Sigmoid colon (tissue), 7 donors: Measurements from ENCODE around the gene SAP30BP. TPM values are rescaled to one million over a fixed set of nuclear protein-coding genes. Genes with fewer than 3 reads are reported as not detected.

Source experiments
- DNase-seq: peaks from one replicate; pipeline ENCODE4 v3.0.0-alpha.2; 2019
- H3K27ac ChIP-seq, 4 donors: fragments of 200-600 bp; sonication (generic); one replicate each; pipeline ENCODE4 v1.5.1; 2016 to 2019; ENCODE audit warnings: mild to moderate bottlenecking in 1 of 4
- H3K27me3 ChIP-seq, 3 donors: fragments of 200-600 bp; sonication (generic); one replicate each; pipeline ENCODE4 v1.5.1; 2019; ENCODE audit warnings: mild to moderate bottlenecking in 1 of 3
- H3K36me3 ChIP-seq, 4 donors: fragments of 200-600 bp; sonication (generic); one replicate each; pipeline ENCODE4 v1.5.1; 2016 to 2019
- H3K4me1 ChIP-seq, 4 donors: fragments of 200-600 bp; sonication (generic); one replicate each; pipeline ENCODE4 v1.5.1; 2017 to 2019
- H3K4me3 ChIP-seq, 4 donors: fragments of 200-600 bp; sonication (generic); one replicate each; pipeline ENCODE4 v1.5.1; 2017 to 2019; ENCODE audit warnings: mild to moderate bottlenecking in 2 of 4, moderate library complexity in 1 of 4
- H3K9me3 ChIP-seq, 4 donors: fragments of 200-600 bp in 3 of 4; sonication (generic) in 3 of 4; one replicate each; pipeline versions ENCODE4 v1.5.1 to v1.6.1; 2013 to 2019
- CTCF ChIP-seq, 4 experiments: fragments of 450-650 bp in 3 of 4; fragments of 200-600 bp in 1 of 4; IDR thresholded peaks; one replicate each; pipeline ENCODE4 v1.5.1; 2016 to 2019; ENCODE audit warnings: antibody characterized with exemption in 4 of 4, mild to moderate bottlenecking in 3 of 4, moderate library complexity in 2 of 4
- EP300 ChIP-seq, 4 donors: sonication (generic); formaldehyde crosslinking; IDR thresholded peaks; one replicate each; pipeline ENCODE4 v1.6.1; 2017; ENCODE audit warnings: antibody characterized with exemption in 4 of 4
- POLR2A ChIP-seq, 2 donors: fragments of 450-650 bp; IDR thresholded peaks; one replicate each; pipeline ENCODE4 v1.6.1; 2016; ENCODE audit warnings: antibody characterized with exemption in 2 of 2, mild to moderate bottlenecking in 2 of 2, moderate library complexity in 2 of 2
- POLR2AphosphoS5 ChIP-seq, 4 donors: sonication (generic); formaldehyde crosslinking; IDR thresholded peaks; one replicate each; pipeline ENCODE4 v1.6.1; 2017; ENCODE audit warnings: antibody characterized with exemption in 4 of 4
- WGBS, 2 donors: extraction: QIAGEN DNeasy Blood & Tissue Kit; methylation state at CpG; one replicate each; pipeline ENCODE4 v1.1.7; 2013; 5-methylcytosine and 5-hydroxymethylcytosine counted together
- intact Hi-C: fragments of 100-400 bp; cut with DNase I; formaldehyde crosslinking; loops from one replicate; pipeline ENCODE4 v1.15.1; 2023
- polyA plus RNA-seq, 3 donors: library from polyadenylated mRNA; stranded (reverse); fragments of 200-250 nt; gene quantifications; one replicate each; pipeline ENCODE4 v1.2.3, GENCODE V29; 2013
- total RNA-seq, 4 donors: library from RNA; depleted of rRNA; stranded (reverse); fragments of >200 nt; gene quantifications; one replicate each; pipeline ENCODE4 v1.1.0, GENCODE V29; 2016
- donor health status: healthy with polysubstance abuse.
- donor health status: Bipolar disorder and iron deficiency.
- donor health status: healthy.

SAP30BP gene
- total and polyA plus RNA-seq, 7 donors: 53.2 to 96.9 (median 60.4) TPM

GRCh38 chr17:75642182-75642783 lies 24.9 kb upstream of the SAP30BP start:
- intact Hi-C loops: no loop called here
- Histone ChIP-seq H3K27me3 (no peaks in the 10 kb centered on the region), H3K9me3 (no peaks in the 10 kb centered on the region), H3K36me3 (peaks cover 0 to 23% (median 0%) of the 10 kb centered on the region in 4 donors), H3K27ac (no peak overlapping the region), H3K4me3 (no peak overlapping the region), H3K4me1 (peaks cover 0 to 4% (median 0%) of the 10 kb centered on the region in 4 donors)
- no peak for DNase-seq
- no peak for TF ChIP-seq POLR2AphosphoS5 (IDR thresholded peaks at IDR 0.05)
- TF ChIP-seq POLR2A (IDR thresholded peaks at IDR 0.05): no peak
- no peak for TF ChIP-seq CTCF (IDR thresholded peaks at IDR 0.05)
- no peak for TF ChIP-seq EP300 (IDR thresholded peaks at IDR 0.05)
- 33 to 74% methylated on average over 7 of the region's 7 CpGs for WGBS, 2 donors

- Histone ChIP-seq H3K4me3 (no peak overlapping the region), H3K36me3 (peaks cover 0 to 26% (median 0%) of the 10 kb centered on the region in 4 donors), H3K9me3 (no peaks in the 10 kb centered on the region), H3K27ac (no peak overlapping the region), H3K27me3 (no peaks in the 10 kb centered on the region), H3K4me1 (no peaks in the 10 kb centered on the region)
- DNase-seq: no peak
- TF ChIP-seq POLR2AphosphoS5 (IDR thresholded peaks at IDR 0.05) (no peak), POLR2A (IDR thresholded peaks at IDR 0.05) (no peak), CTCF (IDR thresholded peaks at IDR 0.05) (no peak), EP300 (IDR thresholded peaks at IDR 0.05) (no peak)
- 74 to 88% methylated on average over 17 of the region's 17 CpGs for WGBS, 2 donors
- intact Hi-C loops: no loop called here
Measured at GRCh38 chr17:75642784-75643642, 24.1 kb upstream of the SAP30BP start.

DNA sequence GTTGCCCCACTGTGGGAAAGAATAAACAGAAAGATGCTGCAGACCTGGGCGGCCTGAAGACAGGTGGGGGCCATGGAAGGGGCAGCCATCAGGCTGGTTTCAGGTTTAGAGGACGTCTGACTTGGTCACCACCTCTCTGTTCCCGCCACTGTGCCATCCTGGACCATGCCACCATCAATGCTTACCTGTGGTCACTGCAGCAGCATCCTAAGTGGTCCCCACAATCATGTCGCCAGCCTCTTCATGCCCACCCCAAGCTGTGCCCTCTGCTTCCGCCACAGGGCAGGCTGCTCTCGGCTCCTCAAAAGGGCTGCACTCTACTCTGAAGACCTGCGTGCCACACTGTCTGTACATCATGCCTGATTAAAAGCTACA lies 23.5 kb upstream of the SAP30BP start:
- no peak overlapping the region for H3K27ac ChIP-seq
- no peak overlapping the region for H3K4me3 ChIP-seq
- H3K36me3 ChIP-seq: peaks cover 0 to 22% (median 0%) of the 10 kb centered on the region in 4 donors
- WGBS, 2 donors: 94% methylated on average over 7 of the region's 7 CpGs
- no peaks in the 10 kb centered on the region for H3K4me1 ChIP-seq
- intact Hi-C loops: no loop called here
- TF ChIP-seq POLR2A (IDR thresholded peaks at IDR 0.05) (no peak), POLR2AphosphoS5 (IDR thresholded peaks at IDR 0.05) (no peak), EP300 (IDR thresholded peaks at IDR 0.05) (no peak), CTCF (IDR thresholded peaks at IDR 0.05) (no peak)
- DNase-seq: no peak
- H3K9me3 ChIP-seq: no peaks in the 10 kb centered on the region
- H3K27me3 ChIP-seq: no peaks in the 10 kb centered on the region

- peak; percentile 37 for DNase-seq
- peak overlapping the region in 1 of 4 donors; percentile 11 for H3K27ac ChIP-seq
- WGBS, 2 donors: 21 to 65% methylated on average over 7 of the region's 7 CpGs
Measured at GRCh38 chr17:75645501-75645888, 21.6 kb upstream of the SAP30BP start.

More at GRCh38 chr17:75645501-75645888, 21.6 kb upstream of the SAP30BP start:
- peaks cover 0 to 39% (median under 1%) of the 10 kb centered on the region in 4 donors for H3K36me3 ChIP-seq
- no peak overlapping the region for H3K4me3 ChIP-seq
- no peak for TF ChIP-seq CTCF (IDR thresholded peaks at IDR 0.05)
- TF ChIP-seq POLR2A (IDR thresholded peaks at IDR 0.05): no peak
- TF ChIP-seq EP300 (IDR thresholded peaks at IDR 0.05): no peak
- no peak for TF ChIP-seq POLR2AphosphoS5 (IDR thresholded peaks at IDR 0.05)
- no peaks in the 10 kb centered on the region for H3K4me1 ChIP-seq
- intact Hi-C loops: no loop called here
- H3K27me3 ChIP-seq: no peaks in the 10 kb centered on the region
- H3K9me3 ChIP-seq: no peaks in the 10 kb centered on the region
